HG03025 (cell line): ENCODE results near the gene ANAPC15.

ENCODE experiments used
- ATAC-seq: cut with Tn5 transposase; IDR thresholded peaks from one replicate; pipeline ENCODE4 v1.9.1; 2021; ENCODE audit warnings: mild to moderate bottlenecking, moderate library complexity; ENCODE audit not compliant: unreplicated experiment, low FRiP score

ANAPC15 gene

GRCh38 chr11:72127923-72128322 is 15.4 kb upstream of the ANAPC15 start:
- no peak for ATAC-seq

GRCh38 chr11:72125956-72126355 is 13.5 kb upstream of the ANAPC15 start:
- no peak for ATAC-seq

DNA sequence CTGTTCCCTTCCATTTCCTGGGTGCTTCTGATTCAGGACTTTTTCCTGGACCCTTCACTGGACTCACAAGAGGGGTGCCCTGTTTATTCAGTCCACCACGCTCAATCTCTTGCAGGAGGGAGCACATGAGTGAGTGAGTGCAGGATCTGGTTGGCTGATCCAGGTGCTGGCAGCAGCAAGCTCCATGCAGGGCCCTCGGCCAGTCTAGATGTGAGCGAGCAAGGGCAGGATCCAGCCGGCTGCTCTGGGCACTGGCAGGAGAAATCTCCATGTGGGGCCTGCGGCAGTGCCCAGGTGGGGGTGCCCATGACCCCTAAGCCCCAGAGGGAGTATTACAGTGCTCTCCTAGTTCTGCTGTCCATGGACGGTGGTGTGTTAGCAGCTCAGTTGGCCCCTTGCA is 11.6 kb upstream of the ANAPC15 start:
- no peak for ATAC-seq

- no peak for ATAC-seq
Observed at GRCh38 chr11:72123117-72123653, 10.7 kb upstream of the ANAPC15 start.

- ATAC-seq, result no peak
Observed at GRCh38 chr11:72122607-72123006, 10.1 kb upstream of the ANAPC15 start.

DNA sequence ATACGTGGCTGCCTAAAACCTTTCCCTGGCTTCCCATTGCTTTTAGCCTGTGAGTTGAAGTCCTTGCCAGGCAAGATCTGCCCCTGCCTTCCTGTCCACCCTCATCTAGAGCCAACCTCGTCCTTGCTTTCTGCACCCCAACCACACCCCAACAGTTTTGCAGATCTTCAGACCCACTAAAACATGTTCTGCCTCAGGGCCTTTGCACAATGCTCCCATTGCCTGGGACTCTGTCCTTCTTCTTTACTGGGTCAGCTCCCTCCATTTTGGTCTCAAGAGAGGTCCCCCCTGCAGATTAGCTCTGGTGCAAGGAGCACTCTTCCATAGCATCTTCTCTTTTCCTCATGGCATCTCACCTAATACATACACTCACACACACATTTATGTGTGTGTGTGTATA is 8.4 kb upstream of the ANAPC15 start:
- no peak for ATAC-seq

DNA sequence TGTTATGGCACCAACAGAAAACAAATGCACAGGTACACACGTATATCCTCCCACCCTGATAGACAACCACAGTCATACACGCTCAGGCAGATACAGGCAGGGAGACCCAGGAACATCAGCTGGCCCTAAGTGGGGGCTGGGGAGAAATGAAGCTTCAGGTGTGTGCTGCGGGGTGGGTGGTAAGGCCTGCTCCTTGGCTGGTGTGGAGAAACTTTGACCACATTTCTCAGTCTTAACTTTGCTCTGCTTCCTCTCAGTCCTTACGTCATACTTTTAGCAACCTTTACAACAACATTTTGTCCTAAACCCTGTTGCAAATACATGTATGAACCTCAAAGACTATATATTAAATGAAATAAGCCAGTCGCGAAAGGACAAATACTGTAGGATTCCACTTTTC is 6.7 kb upstream of the ANAPC15 start:
- ATAC-seq, result no peak

DNA sequence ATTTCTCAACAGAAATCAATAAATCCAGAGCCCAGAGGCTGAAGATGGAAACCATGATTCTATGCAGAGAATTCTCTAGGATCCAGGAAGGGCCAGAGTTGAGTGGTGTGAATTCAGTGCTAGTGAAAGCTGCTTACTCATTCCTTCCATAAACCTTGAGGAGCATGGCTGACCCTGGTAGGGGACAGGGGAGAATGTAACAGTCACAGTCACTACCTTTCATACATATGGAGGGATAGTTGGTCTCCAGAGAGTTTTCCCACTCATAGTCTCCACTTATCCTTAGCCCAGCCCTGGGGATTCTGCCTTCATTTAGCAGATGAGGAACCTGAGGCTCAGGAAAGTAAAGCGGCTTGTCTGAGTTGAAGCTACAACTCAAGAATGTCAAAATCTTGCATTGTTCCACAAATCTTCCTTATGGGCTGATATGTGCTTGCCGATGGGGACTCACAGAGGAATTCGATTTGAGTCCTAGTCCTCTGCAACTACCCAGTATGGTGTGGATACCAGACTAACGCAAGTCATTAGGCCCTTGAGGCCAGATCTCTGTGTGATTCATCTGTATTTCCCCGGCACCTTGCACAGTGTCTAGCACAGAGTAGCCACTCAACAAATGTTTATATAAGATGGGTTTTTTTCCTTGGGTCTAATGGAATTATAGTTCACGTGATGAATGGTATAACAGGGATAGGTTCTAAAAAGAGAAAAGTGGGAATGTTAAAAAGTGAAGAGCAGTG is 3.7 kb upstream of the ANAPC15 start:
- ATAC-seq, result no peak

GRCh38 chr11:72114570-72114969 is 2.1 kb upstream of the ANAPC15 start:
- ATAC-seq, result no peak

- no peak for ATAC-seq
Observed at GRCh38 chr11:72112978-72113808, 698 bp upstream of the ANAPC15 start.

- no peak for ATAC-seq
Observed at GRCh38 chr11:72111300-72112142, 974 bp downstream of the ANAPC15 start.

GRCh38 chr11:72105888-72106287 is 6.6 kb downstream of the ANAPC15 start, which contains the start of gene TOMT:
TOMT (plus strand) TSS chr11:72105924; CDS start chr11:72105952, 28 bp downstream.
- ATAC-seq, result no peak

GRCh38 chr11:72103754-72104167 is 8.7 kb downstream of the ANAPC15 start:
- no peak for ATAC-seq

- peak; percentile 84 for ATAC-seq
Observed at GRCh38 chr11:72102946-72103753, 9.3 kb downstream of the ANAPC15 start, which contains the start of gene LAMTOR1. LAMTOR1 (minus strand) TSS chr11:72103297; CDS start chr11:72103224, 73 bp downstream.

- ATAC-seq, result peak; percentile 3
Observed at GRCh38 chr11:72102631-72102945, 9.9 kb downstream of the ANAPC15 start.

DNA sequence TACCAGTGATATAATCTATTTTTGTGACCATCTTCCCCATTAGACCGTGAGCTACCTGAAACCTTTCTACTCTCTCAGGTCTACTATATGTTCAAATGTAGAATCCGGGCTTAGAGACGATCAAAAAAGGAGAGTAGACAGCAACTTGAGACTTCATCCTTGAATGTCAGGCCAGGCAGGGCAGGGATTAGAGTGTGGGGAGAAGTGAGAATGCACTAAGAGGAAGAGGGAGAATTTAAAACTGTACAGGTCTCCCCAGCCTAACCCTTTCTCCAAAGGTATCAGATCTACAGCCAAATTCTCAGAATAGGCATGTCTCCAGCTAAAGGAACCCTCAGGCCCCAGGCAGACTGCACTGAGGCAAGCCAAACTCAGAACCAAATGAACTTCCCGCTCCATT is 10.3 kb downstream of the ANAPC15 start:
- ATAC-seq, result no peak

GRCh38 chr11:72100462-72100861 is 12.0 kb downstream of the ANAPC15 start:
- no peak for ATAC-seq

DNA sequence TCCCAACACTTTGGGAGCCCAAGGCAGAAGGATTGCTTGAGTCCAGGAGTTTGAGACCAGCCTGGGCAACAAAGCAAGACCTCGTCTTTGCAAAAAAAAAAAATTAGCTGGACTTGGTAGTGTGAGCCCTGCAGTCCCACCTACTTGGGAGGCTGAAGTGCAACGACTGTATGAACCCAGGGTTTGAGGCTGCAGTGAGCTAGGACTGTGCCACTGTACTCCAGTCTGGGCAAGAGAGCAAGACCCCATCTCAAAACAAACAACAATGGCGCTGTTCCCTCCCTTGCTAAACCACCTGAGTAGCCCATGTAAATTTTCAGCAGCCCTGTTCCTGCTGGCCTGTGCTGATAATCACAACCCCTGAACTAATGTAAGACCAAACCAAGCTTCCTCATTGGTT is 12.5 kb downstream of the ANAPC15 start:
- no peak for ATAC-seq

- no peak for ATAC-seq
Observed at GRCh38 chr11:72098741-72099140, 13.8 kb downstream of the ANAPC15 start.

- no peak for ATAC-seq
Observed at GRCh38 chr11:72091292-72091691, 21.2 kb downstream of the ANAPC15 start.
